Caco-2 (cell line): ENCODE results near the gene MOK. TPM values are rescaled to one million over a fixed set of nuclear protein-coding genes. Genes with fewer than 3 reads are reported as not detected.

Experiments used
- BruUV-seq: library from RNA; stranded (reverse); fragments of 400-500 nt; replicated peaks from 2 replicates; lab custom pipeline; 2021; lab: Mats Ljungman, UMichigan
- CTCF ChIA-PET: fragments of 300-600 bp; sonication (Branson Sonifier 250); formaldehyde crosslinking; loops from one replicate; lab custom pipeline; 2022; ENCODE audit warnings: antibody characterized with exemption; lab: Charles Lee
- POLR2A ChIA-PET: fragments of 300-600 bp; sonication (Branson Sonifier 250); formaldehyde crosslinking; loops from one replicate; lab custom pipeline; 2022; ENCODE audit warnings: antibody characterized with exemption; lab: Charles Lee
- DNase-seq, 2 experiments: peaks; one replicate each; pipeline versions ENCODE4 v3.0.0 to v3.0.0-alpha.2; 2020 to 2022
- H3K27me3 ChIP-seq: replicated peaks from 2 replicates; pipeline ENCODE4 v1.6.0; 2011; ENCODE audit warnings: low read length; ENCODE audit not compliant: control insufficient read depth, insufficient read depth
- H3K36me3 ChIP-seq: 2 replicates; pipeline ENCODE4 v1.5.1; 2011; ENCODE audit warnings: low read length; ENCODE audit not compliant: control insufficient read depth, insufficient read depth
- H3K4me1 ChIP-seq: fragments of 250-450 bp; sonication (Bioruptor Pico); 2 replicates; pipeline ENCODE4 v1.5.1; 2020; ENCODE audit warnings: mild to moderate bottlenecking
- H3K4me3 ChIP-seq: 2 replicates; pipeline ENCODE4 v1.5.1; 2011; ENCODE audit warnings: low read depth, mild to moderate bottlenecking, control low read depth, low read length
- H3K9me3 ChIP-seq: fragments of 250-450 bp; sonication (Bioruptor Pico); 2 replicates; pipeline ENCODE4 v1.5.1; 2020; ENCODE audit warnings: mild to moderate bottlenecking, moderate library complexity
- H3K27ac Mint-ChIP-seq: one replicate; pipeline ENCODE4 v1.8.0; 2022; ENCODE audit warnings: mixed read lengths; ENCODE audit not compliant: unreplicated experiment
- H3K27me3 Mint-ChIP-seq: one replicate; pipeline ENCODE4 v1.8.0; 2022; ENCODE audit warnings: mixed read lengths; ENCODE audit not compliant: insufficient read depth, unreplicated experiment
- H3K36me3 Mint-ChIP-seq: one replicate; pipeline ENCODE4 v1.8.0; 2022; ENCODE audit warnings: mild to moderate bottlenecking, mixed read lengths; ENCODE audit not compliant: insufficient read depth, unreplicated experiment
- H3K4me1 Mint-ChIP-seq: one replicate; pipeline ENCODE4 v1.8.0; 2022; ENCODE audit warnings: low read depth, mixed read lengths; ENCODE audit not compliant: unreplicated experiment
- H3K4me3 Mint-ChIP-seq: one replicate; pipeline ENCODE4 v1.8.0; 2022; ENCODE audit warnings: mild to moderate bottlenecking, moderate library complexity, mixed read lengths; ENCODE audit not compliant: unreplicated experiment
- H3K9me3 Mint-ChIP-seq: one replicate; pipeline ENCODE4 v1.8.0; 2022; ENCODE audit warnings: mixed read lengths; ENCODE audit not compliant: unreplicated experiment
- CTCF ChIP-seq, 2 experiments: fragments of 200-600 bp in 1 of 2; IDR thresholded peaks; 1 replicate in 1 of 2; 2 replicates in 1 of 2; pipeline versions ENCODE4 v1.5.1 to v1.8.0; 2011 to 2022; ENCODE audit warnings: antibody characterized with exemption in 1 of 2, control low read depth in 1 of 2, inconsistent platforms in 1 of 2, low read depth in 1 of 2, low read length in 1 of 2, mild to moderate bottlenecking in 1 of 2, moderate library complexity in 1 of 2; ENCODE audit not compliant: insufficient read depth in 1 of 2, severe bottlenecking in 1 of 2, unreplicated experiment in 1 of 2
- intact Hi-C: fragments of 100-400 bp; cut with micrococcal nuclease; formaldehyde crosslinking; loops from one replicate; pipeline ENCODE4 v1.10.0; 2022; ENCODE audit not compliant: unreplicated experiment
- total RNA-seq: library from RNA; stranded (reverse); gene quantifications from 2 replicates; pipeline ENCODE4 v1.2.3, GENCODE V29; 2022

Gene MOK
- total RNA-seq, 1 experiment from 2014 or later = 1.4 TPM

GRCh38 chr14:102230481-102231210, 74.3 kb downstream of the MOK start:
- no TSS peak for BruUV-seq
- Mint-ChIP-seq H3K36me3 (no peaks in the 10 kb centered on the region), H3K9me3 (no peaks in the 10 kb centered on the region), H3K4me1 (no peaks in the 10 kb centered on the region), H3K27me3 (no peaks in the 10 kb centered on the region), H3K4me3 (no peak overlapping the region), H3K27ac (no peak overlapping the region)
- ChIA-PET POLR2A (no interaction called here), CTCF (interaction anchor here (1.2 kb wide), 1 partner anchor 84 kb away, joined by 4 read pairs; no protein-coding TSS in a partner anchor)
- intact Hi-C loops = no loop called here
- Histone ChIP-seq H3K27me3 (no peaks in the 10 kb centered on the region), H3K4me3 (no peak overlapping the region), H3K36me3 (no peaks in the 10 kb centered on the region), H3K9me3 (no peaks in the 10 kb centered on the region), H3K4me1 (no peaks in the 10 kb centered on the region)
- no peak for DNase-seq
- no peak for TF ChIP-seq CTCF (IDR thresholded peaks at IDR 0.05; ENCODE audit: insufficient read depth in 1 of 2, low read depth in 1 of 2, low read length in 1 of 2, severe bottlenecking in 1 of 2, unreplicated experiment in 1 of 2)

GRCh38 chr14:102229739-102230092, 75.2 kb downstream of the MOK start:
- H3K36me3 ChIP-seq = no peaks in the 10 kb centered on the region
- no peaks in the 10 kb centered on the region for H3K27me3 ChIP-seq

GRCh38 chr14:102229071-102229738, 75.8 kb downstream of the MOK start:
- Histone ChIP-seq H3K9me3 (no peaks in the 10 kb centered on the region), H3K4me3 (no peak overlapping the region), H3K27me3 (no peaks in the 10 kb centered on the region), H3K4me1 (no peaks in the 10 kb centered on the region), H3K36me3 (no peaks in the 10 kb centered on the region)
- POLR2A ChIA-PET = no interaction called here
- no peaks in the 10 kb centered on the region for H3K4me1 Mint-ChIP-seq
- no peak overlapping the region for H3K27ac Mint-ChIP-seq
- H3K36me3 Mint-ChIP-seq = no peaks in the 10 kb centered on the region
- BruUV-seq = no TSS peak
- no peaks in the 10 kb centered on the region for H3K27me3 Mint-ChIP-seq
- no peak for TF ChIP-seq CTCF (IDR thresholded peaks at IDR 0.05; ENCODE audit: insufficient read depth in 1 of 2, low read depth in 1 of 2, low read length in 1 of 2, severe bottlenecking in 1 of 2, unreplicated experiment in 1 of 2)
- intact Hi-C loops = no loop called here
- DNase-seq = no peak
- CTCF ChIA-PET = no interaction called here
- no peaks in the 10 kb centered on the region for H3K9me3 Mint-ChIP-seq
- H3K4me3 Mint-ChIP-seq = no peak overlapping the region

More at GRCh38 chr14:102229739-102230092, 75.2 kb downstream of the MOK start:
- DNase-seq = no peak
- no peak overlapping the region for H3K27ac Mint-ChIP-seq
- intact Hi-C loops = no loop called here
- TF ChIP-seq CTCF (IDR thresholded peaks at IDR 0.05; ENCODE audit: insufficient read depth in 1 of 2, low read depth in 1 of 2, low read length in 1 of 2, severe bottlenecking in 1 of 2, unreplicated experiment in 1 of 2) = no peak
- Histone ChIP-seq H3K9me3 (no peaks in the 10 kb centered on the region), H3K4me1 (no peaks in the 10 kb centered on the region), H3K4me3 (no peak overlapping the region)
- H3K9me3 Mint-ChIP-seq = no peaks in the 10 kb centered on the region
- BruUV-seq = no TSS peak
- CTCF ChIA-PET = no interaction called here
- POLR2A ChIA-PET = no interaction called here
- no peak overlapping the region for H3K4me3 Mint-ChIP-seq
- no peaks in the 10 kb centered on the region for H3K27me3 Mint-ChIP-seq
- no peaks in the 10 kb centered on the region for H3K4me1 Mint-ChIP-seq
- no peaks in the 10 kb centered on the region for H3K36me3 Mint-ChIP-seq
